HCEC 1CT (cell line): Measurements from ENCODE around the gene DMKN.
A peak's percentile ranks its signal among the peaks of the same experiment; 100 is the strongest.

ENCODE experiments used
- DNase-seq: peaks from one replicate; pipeline ENCODE4 v3.0.0-alpha.2; 2017

DMKN gene

GRCh38 chr19:35522745-35523327 lies 9.4 kb upstream of the DMKN start:
- DNase-seq, result no peak

- no peak for DNase-seq
Observed at GRCh38 chr19:35521124-35521743, 7.8 kb upstream of the DMKN start.

- DNase-seq, result peak; percentile 30
Observed at GRCh38 chr19:35519291-35519690, 5.8 kb upstream of the DMKN start.

- peak; percentile 96 for DNase-seq
Observed at GRCh38 chr19:35518313-35518712, 4.9 kb upstream of the DMKN start.

GRCh38 chr19:35517342-35517741 lies 3.9 kb upstream of the DMKN start:
- no peak for DNase-seq

- DNase-seq, result no peak
Observed at GRCh38 chr19:35516310-35516709, 2.9 kb upstream of the DMKN start.

GRCh38 chr19:35514282-35514809 lies 897 bp upstream of the DMKN start:
- peak; percentile 32 for DNase-seq

GRCh38 chr19:35512831-35513627 lies 420 bp downstream of the DMKN start:
- DNase-seq, result no peak

- DNase-seq, result no peak
Observed at GRCh38 chr19:35511337-35511736, 2.1 kb downstream of the DMKN start.

- no peak for DNase-seq
Observed at GRCh38 chr19:35510626-35510964, 2.9 kb downstream of the DMKN start.

- DNase-seq, result peak; percentile 27
Observed at GRCh38 chr19:35509861-35510625, 3.4 kb downstream of the DMKN start.

GRCh38 chr19:35509018-35509652 lies 4.3 kb downstream of the DMKN start:
- DNase-seq, result no peak

- DNase-seq, result no peak
Observed at GRCh38 chr19:35508129-35508528, 5.3 kb downstream of the DMKN start.

- DNase-seq, result no peak
Observed at GRCh38 chr19:35507561-35507960, 5.9 kb downstream of the DMKN start.

- DNase-seq, result no peak
Observed at GRCh38 chr19:35506011-35506410, 7.4 kb downstream of the DMKN start.

- no peak for DNase-seq
Observed at GRCh38 chr19:35502751-35503150, 10.7 kb downstream of the DMKN start.

- DNase-seq, result no peak
Observed at GRCh38 chr19:35501684-35502083, 11.8 kb downstream of the DMKN start.

- DNase-seq, result no peak
Observed at GRCh38 chr19:35500611-35501010, 12.8 kb downstream of the DMKN start.

- no peak for DNase-seq
Observed at GRCh38 chr19:35498984-35499527, 14.4 kb downstream of the DMKN start.

GRCh38 chr19:35498220-35498619 lies 15.2 kb downstream of the DMKN start:
- no peak for DNase-seq

- no peak for DNase-seq
Observed at GRCh38 chr19:35497406-35497805, 16.0 kb downstream of the DMKN start.
